Measurements from ENCODE around the gene SASS6. TPM values are rescaled to one million over a fixed set of nuclear protein-coding genes. Genes with fewer than 3 reads are reported as not detected.

The SASS6 gene
- total and polyA plus RNA-seq, 5 donors from 2014 or later: 1.3 to 3.2 (median 2.7) TPM

- Mint-ChIP-seq H3K27ac (peak overlapping the region; percentile 98 to 99 (median 99)), H3K4me3 (peak overlapping the region; percentile 96 to 99 (median 98)), H3K4me1 (peaks cover 32 to 79% (median 58%) of the 10 kb centered on the region in 4 donors), H3K36me3 (peaks cover 17% of the 10 kb centered on the region), H3K27me3 (no peaks in the 10 kb centered on the region), H3K9me3 (peaks cover 0 to 1% (median 0%) of the 10 kb centered on the region in 7 donors)
- Histone ChIP-seq H3K4me3 (ENCODE audit: low read depth, low read length) (peak overlapping the region; percentile 96), H3K36me3 (ENCODE audit: control insufficient read depth, insufficient read depth, low read length) (no peaks in the 10 kb centered on the region), H3K4me1 (ENCODE audit: control insufficient read depth, insufficient read depth, low read length, poor library complexity, severe bottlenecking) (peaks cover 43% of the 10 kb centered on the region), H3K27ac (ENCODE audit: insufficient read depth, low read length, poor library complexity, severe bottlenecking) (peak overlapping the region; percentile 98), H3K9me3 (ENCODE audit: control insufficient read depth in 2 of 2, low read length in 2 of 2) (no peaks in the 10 kb centered on the region), H3K27me3 (ENCODE audit: control insufficient read depth, insufficient read depth, low read length) (no peaks in the 10 kb centered on the region)
- ATAC-seq (ENCODE audit: low read depth in 2 of 2) (no peak), DNase-seq (no peak)
These were observed 93.1 kb downstream of the SASS6 start for GRCh38 chr1:100039591-100039990.

GRCh38 chr1:100038660-100039287 lies 94.0 kb downstream of the SASS6 start:
- Mint-ChIP-seq H3K4me3 (peak overlapping the region; percentile 96 to 99 (median 98)), H3K4me1 (peaks cover 37 to 71% (median 52%) of the 10 kb centered on the region in 4 donors), H3K27me3 (no peaks in the 10 kb centered on the region), H3K27ac (peak overlapping the region; percentile 98 to 99 (median 99)), H3K9me3 (peaks cover 0 to 1% (median 0%) of the 10 kb centered on the region in 7 donors), H3K36me3 (peaks cover 10% of the 10 kb centered on the region)
- ATAC-seq (ENCODE audit: low read depth in 2 of 2) (peak; percentile 68 to 69), DNase-seq (peak; percentile 63 to 89 (median 79))
- peaks cover 43% of the 10 kb centered on the region for H3K4me1 ChIP-seq (ENCODE audit: control insufficient read depth, insufficient read depth, low read length, poor library complexity, severe bottlenecking)
- H3K4me3 ChIP-seq (ENCODE audit: low read depth, low read length): peak overlapping the region; percentile 96
- no peaks in the 10 kb centered on the region for H3K27me3 ChIP-seq (ENCODE audit: control insufficient read depth, insufficient read depth, low read length)
- no peaks in the 10 kb centered on the region for H3K9me3 ChIP-seq (ENCODE audit: control insufficient read depth in 2 of 2, low read length in 2 of 2)
- H3K36me3 ChIP-seq (ENCODE audit: control insufficient read depth, insufficient read depth, low read length): no peaks in the 10 kb centered on the region
- peak overlapping the region; percentile 98 for H3K27ac ChIP-seq (ENCODE audit: insufficient read depth, low read length, poor library complexity, severe bottlenecking)

- peak; percentile 85 to 93 (median 89) for DNase-seq
- peak overlapping the region; percentile 99 for H3K4me3 ChIP-seq (ENCODE audit: low read depth, low read length)
These were observed 94.6 kb downstream of the SASS6 start for GRCh38 chr1:100037927-100038659.

GRCh38 chr1:100037656-100037926 lies 95.1 kb downstream of the SASS6 start:
- peak overlapping the region; percentile 99 for H3K4me3 ChIP-seq (ENCODE audit: low read depth, low read length)
- peak overlapping the region; percentile 98 for H3K27ac ChIP-seq (ENCODE audit: insufficient read depth, low read length, poor library complexity, severe bottlenecking)
- H3K27ac Mint-ChIP-seq: peak overlapping the region; percentile 93 to 99 (median 98)
- H3K4me3 Mint-ChIP-seq: peak overlapping the region; percentile 95 to 99 (median 97)
- H3K36me3 Mint-ChIP-seq: peaks cover 4% of the 10 kb centered on the region
- peaks cover 29 to 60% (median 43%) of the 10 kb centered on the region in 4 donors for H3K4me1 Mint-ChIP-seq
- no peak for ATAC-seq (ENCODE audit: low read depth in 2 of 2)
- peaks cover 39% of the 10 kb centered on the region for H3K4me1 ChIP-seq (ENCODE audit: control insufficient read depth, insufficient read depth, low read length, poor library complexity, severe bottlenecking)
- no peaks in the 10 kb centered on the region for H3K27me3 Mint-ChIP-seq
- H3K9me3 ChIP-seq (ENCODE audit: control insufficient read depth in 2 of 2, low read length in 2 of 2): no peaks in the 10 kb centered on the region
- DNase-seq: no peak
- no peaks in the 10 kb centered on the region for H3K27me3 ChIP-seq (ENCODE audit: control insufficient read depth, insufficient read depth, low read length)
- no peaks in the 10 kb centered on the region for H3K36me3 ChIP-seq (ENCODE audit: control insufficient read depth, insufficient read depth, low read length)
- peaks cover 0 to 1% (median 0%) of the 10 kb centered on the region in 7 donors for H3K9me3 Mint-ChIP-seq

More at GRCh38 chr1:100037927-100038659, 94.6 kb downstream of the SASS6 start:
- Histone ChIP-seq H3K27ac (ENCODE audit: insufficient read depth, low read length, poor library complexity, severe bottlenecking) (peak overlapping the region; percentile 98), H3K36me3 (ENCODE audit: control insufficient read depth, insufficient read depth, low read length) (no peaks in the 10 kb centered on the region), H3K9me3 (ENCODE audit: control insufficient read depth in 2 of 2, low read length in 2 of 2) (no peaks in the 10 kb centered on the region), H3K27me3 (ENCODE audit: control insufficient read depth, insufficient read depth, low read length) (no peaks in the 10 kb centered on the region), H3K4me1 (ENCODE audit: control insufficient read depth, insufficient read depth, low read length, poor library complexity, severe bottlenecking) (peaks cover 43% of the 10 kb centered on the region)
- Mint-ChIP-seq H3K4me3 (peak overlapping the region; percentile 96 to 99 (median 98)), H3K27ac (peak overlapping the region; percentile 95 to 99 (median 98)), H3K36me3 (peaks cover 7% of the 10 kb centered on the region), H3K9me3 (peaks cover 0 to 1% (median 0%) of the 10 kb centered on the region in 7 donors), H3K27me3 (no peaks in the 10 kb centered on the region), H3K4me1 (peaks cover 34 to 65% (median 47%) of the 10 kb centered on the region in 4 donors)
- peak; percentile 88 to 89 for ATAC-seq (ENCODE audit: low read depth in 2 of 2)

GRCh38 chr1:100036718-100037655 lies 95.7 kb downstream of the SASS6 start:
- no peaks in the 10 kb centered on the region for H3K27me3 Mint-ChIP-seq
- H3K36me3 Mint-ChIP-seq: peaks cover 4% of the 10 kb centered on the region
- H3K36me3 ChIP-seq (ENCODE audit: control insufficient read depth, insufficient read depth, low read length): no peaks in the 10 kb centered on the region
- peaks cover 23 to 54% (median 41%) of the 10 kb centered on the region in 4 donors for H3K4me1 Mint-ChIP-seq
- no peaks in the 10 kb centered on the region for H3K9me3 ChIP-seq (ENCODE audit: control insufficient read depth in 2 of 2, low read length in 2 of 2)
- peak overlapping the region; percentile 98 for H3K27ac ChIP-seq (ENCODE audit: insufficient read depth, low read length, poor library complexity, severe bottlenecking)
- peaks cover 0 to 1% (median 0%) of the 10 kb centered on the region in 7 donors for H3K9me3 Mint-ChIP-seq
- ATAC-seq (ENCODE audit: low read depth in 2 of 2) (no peak), DNase-seq (peak in 1 of 3 donors; percentile 30)
- H3K27ac Mint-ChIP-seq: peak overlapping the region; percentile 93 to 99 (median 98)
- H3K27me3 ChIP-seq (ENCODE audit: control insufficient read depth, insufficient read depth, low read length): no peaks in the 10 kb centered on the region
- H3K4me3 Mint-ChIP-seq: peak overlapping the region; percentile 95 to 99 (median 97)
- H3K4me1 ChIP-seq (ENCODE audit: control insufficient read depth, insufficient read depth, low read length, poor library complexity, severe bottlenecking): peaks cover 35% of the 10 kb centered on the region
- H3K4me3 ChIP-seq (ENCODE audit: low read depth, low read length): peak overlapping the region; percentile 99

- Mint-ChIP-seq H3K4me1 (peaks cover 17 to 41% (median 34%) of the 10 kb centered on the region in 4 donors), H3K27me3 (no peaks in the 10 kb centered on the region), H3K4me3 (peak overlapping the region in 3 of 4 donors; percentile 49 to 76 (median 54)), H3K36me3 (peaks cover 4% of the 10 kb centered on the region), H3K27ac (peak overlapping the region in 1 of 3 donors; percentile 51), H3K9me3 (peaks cover 0 to 1% (median 0%) of the 10 kb centered on the region in 7 donors)
- H3K36me3 ChIP-seq (ENCODE audit: control insufficient read depth, insufficient read depth, low read length): no peaks in the 10 kb centered on the region
- ATAC-seq (ENCODE audit: low read depth in 2 of 2) (no peak), DNase-seq (no peak)
- H3K9me3 ChIP-seq (ENCODE audit: control insufficient read depth in 2 of 2, low read length in 2 of 2): no peaks in the 10 kb centered on the region
- H3K27me3 ChIP-seq (ENCODE audit: control insufficient read depth, insufficient read depth, low read length): no peaks in the 10 kb centered on the region
- peaks cover 23% of the 10 kb centered on the region for H3K4me1 ChIP-seq (ENCODE audit: control insufficient read depth, insufficient read depth, low read length, poor library complexity, severe bottlenecking)
- H3K4me3 ChIP-seq (ENCODE audit: low read depth, low read length): no peak overlapping the region
- H3K27ac ChIP-seq (ENCODE audit: insufficient read depth, low read length, poor library complexity, severe bottlenecking): no peak overlapping the region
These were observed 97.5 kb downstream of the SASS6 start for GRCh38 chr1:100035214-100035613.

GRCh38 chr1:100034470-100034869 lies 98.3 kb downstream of the SASS6 start:
- Mint-ChIP-seq H3K4me1 (peaks cover 11 to 35% (median 26%) of the 10 kb centered on the region in 4 donors), H3K36me3 (peaks cover 4% of the 10 kb centered on the region), H3K27me3 (no peaks in the 10 kb centered on the region), H3K4me3 (peak overlapping the region in 2 of 4 donors; percentile 17 to 76), H3K9me3 (peaks cover 0 to 1% (median 0%) of the 10 kb centered on the region in 7 donors), H3K27ac (peak overlapping the region in 1 of 3 donors; percentile 51)
- no peak for ATAC-seq (ENCODE audit: low read depth in 2 of 2)
- peak in 2 of 3 donors; percentile 40 to 61 for DNase-seq
- Histone ChIP-seq H3K9me3 (ENCODE audit: control insufficient read depth in 2 of 2, low read length in 2 of 2) (no peaks in the 10 kb centered on the region), H3K36me3 (ENCODE audit: control insufficient read depth, insufficient read depth, low read length) (no peaks in the 10 kb centered on the region), H3K4me3 (ENCODE audit: low read depth, low read length) (no peak overlapping the region), H3K27ac (ENCODE audit: insufficient read depth, low read length, poor library complexity, severe bottlenecking) (no peak overlapping the region), H3K27me3 (ENCODE audit: control insufficient read depth, insufficient read depth, low read length) (no peaks in the 10 kb centered on the region), H3K4me1 (ENCODE audit: control insufficient read depth, insufficient read depth, low read length, poor library complexity, severe bottlenecking) (peaks cover 16% of the 10 kb centered on the region)
